IMR-90 (cell line): ENCODE measurements around the gene SLBP. TPM values are rescaled to one million over a fixed set of nuclear protein-coding genes. Genes with fewer than 3 reads are reported as not detected.

ENCODE experiments used
- ATAC-seq: fragments of 200-7000 bp; cut with Tn5 transposase; 2 replicates; pipeline ENCODE4 v1.9.1; 2020; ENCODE audit warnings: low read depth, mild to moderate bottlenecking, moderate library complexity
- BruUV-seq: library from RNA; stranded (reverse); fragments of 400-500 nt; replicated peaks from 2 replicates; lab custom pipeline; 2021; lab: Mats Ljungman, UMichigan
- CTCF ChIA-PET: fragments of 300-600 bp; formaldehyde crosslinking; extraction: SDS; loops from one replicate; lab custom pipeline; 2021; ENCODE audit warnings: antibody characterized with exemption; lab: Yijun Ruan, JAX
- POLR2A ChIA-PET: fragments of 300-600 bp; sonication (Branson Sonifier 250); formaldehyde crosslinking; loops from one replicate; lab custom pipeline; 2022; ENCODE audit warnings: antibody characterized with exemption; ENCODE audit not compliant: unreplicated experiment; lab: Charles Lee
- DNase-seq: peaks from one replicate; pipeline ENCODE4 v3.0.0; 2013
- H2AFZ ChIP-seq: replicated peaks from 2 replicates; pipeline ENCODE3; 2013; ENCODE audit warnings: low read length, mild to moderate bottlenecking; ENCODE audit not compliant: poor library complexity
- H2AK5ac ChIP-seq: 2 replicates; pipeline ENCODE4 v1.6.1; 2013; ENCODE audit warnings: low read depth, low read length, inconsistent platforms
- H2AK9ac ChIP-seq: replicated peaks from 2 replicates; pipeline ENCODE3; 2013; ENCODE audit warnings: mild to moderate bottlenecking, low read depth, low read length, moderate library complexity; ENCODE audit not compliant: poor library complexity
- H2BK120ac ChIP-seq: 2 replicates; pipeline ENCODE4 v1.6.1; 2013; ENCODE audit warnings: low read depth, low read length, inconsistent platforms
- H2BK15ac ChIP-seq: 3 replicates; pipeline ENCODE4 v1.6.1; 2013; ENCODE audit warnings: low read depth, low read length, inconsistent platforms
- H2BK20ac ChIP-seq: 2 replicates; pipeline ENCODE4 v1.6.1; 2013; ENCODE audit warnings: low read depth, mild to moderate bottlenecking, inconsistent platforms, low read length, moderate library complexity
- H2BK5ac ChIP-seq: 2 replicates; pipeline ENCODE4 v1.6.1; 2013; ENCODE audit warnings: mild to moderate bottlenecking, low read depth, low read length, inconsistent platforms; ENCODE audit not compliant: poor library complexity, severe bottlenecking
- H3K14ac ChIP-seq: replicated peaks from 2 replicates; pipeline ENCODE4 v1.6.1; 2013; ENCODE audit warnings: low read depth, low read length, inconsistent platforms
- H3K18ac ChIP-seq: 2 replicates; pipeline ENCODE4 v1.6.1; 2013; ENCODE audit warnings: low read depth, low read length, control low read depth
- H3K23ac ChIP-seq: 2 replicates; pipeline ENCODE4 v1.6.1; 2013; ENCODE audit warnings: low read depth, low read length, inconsistent platforms
- H3K27ac ChIP-seq: 2 replicates; pipeline ENCODE4 v1.5.1; 2013; ENCODE audit warnings: mild to moderate bottlenecking, control low read depth, low read length; ENCODE audit not compliant: insufficient read depth
- H3K27me3 ChIP-seq: 2 replicates; pipeline ENCODE4 v1.6.1; 2013; ENCODE audit warnings: low read length; ENCODE audit not compliant: control insufficient read depth, insufficient read depth
- H3K36me3 ChIP-seq: 2 replicates; pipeline ENCODE4 v1.6.1; 2013; ENCODE audit warnings: low read length, mixed read lengths; ENCODE audit not compliant: control insufficient read depth, insufficient read depth
- H3K4ac ChIP-seq: 2 replicates; pipeline ENCODE4 v1.6.1; 2013; ENCODE audit warnings: low read depth, low read length, inconsistent platforms
- H3K4me1 ChIP-seq: 2 replicates; pipeline ENCODE4 v1.6.1; 2013; ENCODE audit warnings: low read length, mixed read lengths; ENCODE audit not compliant: control insufficient read depth, insufficient read depth
- H3K4me2 ChIP-seq: 2 replicates; pipeline ENCODE4 v1.6.1; 2013; ENCODE audit warnings: low read depth, mild to moderate bottlenecking, control low read depth, low read length, moderate library complexity
- H3K4me3 ChIP-seq: 2 replicates; pipeline ENCODE4 v1.5.1; 2013; ENCODE audit warnings: low read depth, mild to moderate bottlenecking, control low read depth, low read length, moderate library complexity; ENCODE audit not compliant: insufficient read depth
- H3K56ac ChIP-seq: 2 replicates; pipeline ENCODE4 v1.6.1; 2013; ENCODE audit warnings: low read length, inconsistent platforms; ENCODE audit not compliant: insufficient read depth; ENCODE audit errors: extremely low read depth
- H3K79me1 ChIP-seq, 2 experiments: 2 replicates each; pipeline ENCODE4 v1.6.1; 2013; ENCODE audit warnings: low read length in 2 of 2, inconsistent platforms in 1 of 2, low read depth in 1 of 2
- H3K9ac ChIP-seq: 2 replicates; pipeline ENCODE4 v1.6.1; 2013; ENCODE audit warnings: low read depth, low read length, control low read depth
- H3K9me1 ChIP-seq: 2 replicates; pipeline ENCODE4 v1.6.1; 2013; ENCODE audit warnings: low read length, inconsistent platforms; ENCODE audit not compliant: insufficient read depth
- H3K9me3 ChIP-seq: 2 replicates; pipeline ENCODE4 v1.6.1; 2013; ENCODE audit warnings: low read length; ENCODE audit not compliant: control insufficient read depth, insufficient read depth
- H4K20me1 ChIP-seq: 2 replicates; pipeline ENCODE4 v1.6.1; 2013; ENCODE audit warnings: low read length, inconsistent platforms; ENCODE audit not compliant: insufficient read depth
- H4K5ac ChIP-seq: 2 replicates; pipeline ENCODE4 v1.6.1; 2013; ENCODE audit warnings: mild to moderate bottlenecking, low read depth, low read length, control low read depth
- H4K8ac ChIP-seq, 2 experiments: 2 replicates each; pipeline ENCODE4 v1.6.1; 2013; ENCODE audit warnings: low read depth in 2 of 2, low read length in 2 of 2, control low read depth in 1 of 2, inconsistent platforms in 1 of 2
- H4K91ac ChIP-seq: 2 replicates; pipeline ENCODE4 v1.6.1; 2013; ENCODE audit warnings: low read depth, low read length, inconsistent platforms; ENCODE audit not compliant: insufficient read depth
- BHLHE40 ChIP-seq: fragments of 150-350 bp; IDR thresholded peaks from 2 replicates; pipeline ENCODE4 v1.6.1; 2016; ENCODE audit warnings: mild to moderate bottlenecking, low read depth, low read length
- CEBPB ChIP-seq: IDR thresholded peaks from 2 replicates; pipeline ENCODE4 v1.6.1; 2012; ENCODE audit warnings: low read depth, low read length, improper control_type of control experiment
- CHD1 ChIP-seq: IDR thresholded peaks from 2 replicates; pipeline ENCODE4 v1.6.1; 2012; ENCODE audit warnings: low read depth, low read length, improper control_type of control experiment
- FOS ChIP-seq: fragments of 150-350 bp; IDR thresholded peaks from 2 replicates; pipeline ENCODE4 v1.6.1; 2016; ENCODE audit warnings: low read depth, low read length
- MAFK ChIP-seq: IDR thresholded peaks from 2 replicates; pipeline ENCODE4 v1.6.1; 2012; ENCODE audit warnings: low read depth, low read length, improper control_type of control experiment
- NFE2L2 ChIP-seq: fragments of 150-350 bp; IDR thresholded peaks from 2 replicates; pipeline ENCODE4 v1.6.1; 2016; ENCODE audit warnings: low read depth, mild to moderate bottlenecking, low read length
- POLR2A ChIP-seq: IDR thresholded peaks from 2 replicates; pipeline ENCODE4 v1.6.1; 2012; ENCODE audit warnings: mild to moderate bottlenecking, low read depth, low read length
- RFX5 ChIP-seq: IDR thresholded peaks from 2 replicates; pipeline ENCODE4 v1.8.0; 2012; ENCODE audit warnings: low read depth, mild to moderate bottlenecking, low read length, moderate library complexity
- WGBS, 2 experiments: methylation state at CpG; one replicate each; pipeline versions ENCODE4 v1.1.5 to v1.1.7; 2013; ENCODE audit warnings: missing lambda C conversion rate in 2 of 2; ENCODE audit not compliant: insufficient read length in 1 of 2; ENCODE audit errors: extremely low coverage in 2 of 2; 5-methylcytosine and 5-hydroxymethylcytosine counted together
- dilution Hi-C: fragments of 300-500 bp; cut with HindIII; formaldehyde crosslinking; loops from one replicate; pipeline ENCODE4 v1.14.3; 2018; ENCODE audit warnings: low sequenced_read_pairs; ENCODE audit not compliant: unreplicated experiment
- in situ Hi-C: fragments of 300-500 bp; cut with MboI; formaldehyde crosslinking; loops from 3 replicates; pipeline ENCODE4 v1.14.3; 2019; ENCODE audit warnings: low sequenced_read_pairs, inconsistent platforms, mixed read lengths
- intact Hi-C: fragments of 100-400 bp; cut with micrococcal nuclease; formaldehyde crosslinking; loops from 2 replicates; pipeline ENCODE4 v1.10.0; 2022
- polyA plus RNA-seq, 3 experiments: library from polyadenylated mRNA; depleted of rRNA; stranded (reverse); fragments of >200 nt; gene quantifications; 2 replicates each; pipeline ENCODE4 v1.2.3, GENCODE V29; 2012; ENCODE audit warnings: low replicate concordance in 1 of 3
- total RNA-seq: library from RNA; depleted of rRNA; stranded (reverse); fragments of >200 nt; gene quantifications from 2 replicates; pipeline ENCODE4 v1.2.3, GENCODE V29; 2012

Gene SLBP
- total and polyA plus RNA-seq, 2 of the 4 experiments (the other 2 are of a cell fraction) = 64.9 to 66.1 TPM

DNA sequence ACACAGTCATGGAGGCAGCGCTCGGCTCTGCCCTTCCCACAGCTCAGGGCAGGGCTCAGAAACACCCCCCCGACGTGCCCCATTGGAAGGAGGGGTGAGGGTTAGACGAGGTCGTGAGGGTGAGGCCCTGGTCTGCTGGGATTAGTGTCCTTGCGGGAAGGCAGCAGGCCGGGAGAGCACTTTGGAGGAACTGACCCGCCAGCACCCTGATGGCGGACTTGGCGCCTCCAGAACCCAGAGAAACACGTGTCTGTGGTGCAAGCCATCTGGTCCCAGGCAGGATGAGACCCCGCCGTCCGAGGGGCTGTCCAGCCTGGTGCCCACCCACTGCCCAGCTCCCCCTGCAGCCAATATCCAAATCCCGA, 35.5 kb upstream of the SLBP start:
- in situ Hi-C loops (no loop called here), intact Hi-C loops (no loop called here), dilution Hi-C loops (no loop called here)
- Histone ChIP-seq H3K27ac (no peak overlapping the region), H4K5ac (no peak overlapping the region), H3K9me1 (no peaks in the 10 kb centered on the region), H3K36me3 (peaks cover 8% of the 10 kb centered on the region), H3K27me3 (no peaks in the 10 kb centered on the region; the same call in 1 of the 2 replicates), H3K23ac (no peak overlapping the region), H3K14ac (no peak overlapping the region), H3K9me3 (no peaks in the 10 kb centered on the region), H3K4me1 (no peaks in the 10 kb centered on the region), H3K9ac (no peak overlapping the region), H4K20me1 (peaks cover 4% of the 10 kb centered on the region; the same call in 1 of the 2 replicates), H2BK5ac (no peak overlapping the region), H4K8ac (no peak overlapping the region), H2AK5ac (no peak overlapping the region), H4K91ac (no peak overlapping the region), H2AFZ (no peak overlapping the region), H2BK120ac (no peak overlapping the region), H3K4ac (no peak overlapping the region), H3K18ac (no peak overlapping the region), H3K4me3 (no peak overlapping the region), H3K79me1 (no peaks in the 10 kb centered on the region), H3K4me2 (no peak overlapping the region), H3K56ac (no peak overlapping the region), H2BK20ac (no peak overlapping the region), H2BK15ac (no peak overlapping the region), H2AK9ac (no peak overlapping the region)
- no TSS peak for BruUV-seq
- ChIA-PET CTCF (interaction anchor here (1.0 to 1.4 kb wide), 3 partner anchors 61 to 161 kb away, joined by 3 to 8 read pairs (median 4); no protein-coding TSS in a partner anchor), POLR2A (no interaction called here)
- no peak for TF ChIP-seq FOS
- TF ChIP-seq BHLHE40 = no peak
- TF ChIP-seq POLR2A = no peak
- TF ChIP-seq CEBPB = no peak
- TF ChIP-seq RFX5 = no peak
- TF ChIP-seq CHD1 = no peak
- TF ChIP-seq NFE2L2 = no peak
- no peak for TF ChIP-seq MAFK
- DNase-seq (no peak), ATAC-seq (no peak)
- 95% methylated on average over 4 of the region's 16 CpGs; no CpG with 5 or more reads in 1 of the 2 experiments for WGBS, 2 experiments
